Heart right ventricle (tissue), 16 donors: Measurements from ENCODE around the gene CUTA. TPM values are rescaled to one million over a fixed set of nuclear protein-coding genes. Genes with fewer than 3 reads are reported as not detected.

Experiments used
- ATAC-seq, 8 donors: fragments of 200-7000 bp; cut with Tn5 transposase; one replicate each; pipeline ENCODE4 v1.9.1; 2020; ENCODE audit warnings: mild to moderate bottlenecking in 8 of 8, moderate library complexity in 8 of 8, moderate number of reproducible peaks in 1 of 8
- DNase-seq, 2 donors: peaks; one replicate each; pipeline ENCODE4 v3.0.0-alpha.2; 2020
- H3K27ac ChIP-seq, 10 donors: fragments of 200-600 bp; sonication (generic) in 2 of 10; one replicate each; pipeline versions ENCODE4 v1.5.0 to v1.8.0; 2020 to 2022; ENCODE audit warnings: mild to moderate bottlenecking in 3 of 10
- H3K27me3 ChIP-seq, 7 donors: fragments of 200-600 bp; one replicate each; pipeline ENCODE4 v1.8.0; 2021 to 2022; ENCODE audit warnings: mild to moderate bottlenecking in 2 of 7
- H3K36me3 ChIP-seq, 9 donors: fragments of 200-600 bp; sonication (generic) in 1 of 9; one replicate each; pipeline versions ENCODE4 v1.5.0 to v1.8.0; 2020 to 2022; ENCODE audit warnings: mild to moderate bottlenecking in 2 of 9
- H3K4me1 ChIP-seq, 9 donors: fragments of 200-600 bp; sonication (generic) in 1 of 9; one replicate each; pipeline versions ENCODE4 v1.5.0 to v1.8.0; 2020 to 2022; ENCODE audit warnings: mild to moderate bottlenecking in 4 of 9
- H3K4me3 ChIP-seq, 10 donors: fragments of 200-600 bp; sonication (generic) in 2 of 10; one replicate each; pipeline versions ENCODE4 v1.5.0 to v1.8.0; 2020 to 2022; ENCODE audit warnings: mild to moderate bottlenecking in 7 of 10, moderate library complexity in 2 of 10
- H3K9me3 ChIP-seq, 11 donors: fragments of 200-600 bp in 10 of 11; sonication (generic) in 2 of 11; one replicate each; pipeline versions ENCODE4 v1.5.0 to v1.8.0; 2013 to 2022; ENCODE audit warnings: mild to moderate bottlenecking in 2 of 11, control low read depth in 1 of 11, moderate library complexity in 1 of 11
- CTCF ChIP-seq, 9 donors: fragments of 200-600 bp; sonication (generic) in 2 of 9; IDR thresholded peaks; one replicate each; pipeline versions ENCODE4 v1.5.0 to v1.8.0; 2021 to 2022; ENCODE audit warnings: antibody characterized with exemption in 9 of 9, mild to moderate bottlenecking in 5 of 9, moderate library complexity in 1 of 9
- WGBS, 2 donors: extraction: QIAGEN DNeasy Blood & Tissue Kit; methylation state at CpG; one replicate each; pipeline ENCODE4 v1.1.7; 2013; ENCODE audit warnings: inconsistent platforms in 1 of 2; 5-methylcytosine and 5-hydroxymethylcytosine counted together
- intact Hi-C, 10 donors: fragments of 100-400 bp; cut with DNase I; formaldehyde crosslinking; loops; one replicate each; pipeline versions ENCODE4 v1.11.1 to v1.14.2; 2022
- polyA plus RNA-seq, 2 donors: library from polyadenylated mRNA; stranded (reverse); fragments of 200-250 nt; gene quantifications; one replicate each; pipeline ENCODE4 v1.2.3, GENCODE V29; 2013
- total RNA-seq, 10 donors: library from RNA; stranded (reverse); fragmentation: NEBNext Ultra II Directional in 3 of 10; extraction: Animal tissue kit (Norgen Biotek cat#: 25700) in 3 of 10; gene quantifications; one replicate each; pipeline versions ENCODE4 v1.2.1 to v1.2.4, GENCODE V29; 2021 to 2023
- donor health status: Arrhythmogenic right ventricular cardiomyopathy.
- donor health status: ischemic (EF 13 %, LVEDD 7.1; RV severe dilation, severe dysfunction).
- donor health status: healthy with polysubstance abuse.
- donor health status: DM: no; HTN: yes; CAD: no.
- donor health status: DM: no; HTN: no; CAD: no.
- donor health status: ischemic (EF 25% LVEDD 6.9; RV normal size, moderate dysfunction).
- donor health status: ischemic (EF 25% LVEDD 5.7; RV mildly dilated, moderate dysfunction).
- donor health status: healthy.
- donor health status: DM: yes; HTN: yes; CAD: no.
- donor health status: Ischemic cardiomyopathy.
- donor health status: ischemic (EF 35%, LVEDD 5.7; RV mildly dilated, moderate dysfunction).
- donor health status: nonischemic (EF 11% LVEDD 7.7; RV severe dilation, severe dysfunction).
- donor health status: DM: yes; HTN: yes; CAD: no.
- donor health status: PGD.
- donor health status: ischemic (EF 29% LVEDD 5.4; RV normal size, mild dysfunction).
- donor health status: nonischemic (EF 23%, LVEDD 6.1; RV moderate dilation, normal function).

The CUTA gene
- total and polyA plus RNA-seq, 12 donors = 94.7 to 161 (median 114) TPM

- peaks cover 0 to 14% (median 0%) of the 10 kb centered on the region in 9 donors for H3K36me3 ChIP-seq
- ATAC-seq = no peak
- DNase-seq = no peak
- TF ChIP-seq CTCF (IDR thresholded peaks at IDR 0.05) = no peak
- intact Hi-C loops = loop anchor here in 1 of 10 donors (10.0 kb wide), 1 partner anchor 177 kb away; no protein-coding TSS in a partner anchor
- 87 to 94% methylated on average over 1 of the region's 1 CpG for WGBS, 2 donors
- H3K9me3 ChIP-seq = no peaks in the 10 kb centered on the region
- no peak overlapping the region for H3K27ac ChIP-seq
- H3K27me3 ChIP-seq = no peaks in the 10 kb centered on the region
- H3K4me3 ChIP-seq = no peak overlapping the region
- H3K4me1 ChIP-seq = peaks cover 0 to 26% (median 0%) of the 10 kb centered on the region in 9 donors
Measured at GRCh38 chr6:33397541-33397940, 20.4 kb downstream of the CUTA start.

DNA sequence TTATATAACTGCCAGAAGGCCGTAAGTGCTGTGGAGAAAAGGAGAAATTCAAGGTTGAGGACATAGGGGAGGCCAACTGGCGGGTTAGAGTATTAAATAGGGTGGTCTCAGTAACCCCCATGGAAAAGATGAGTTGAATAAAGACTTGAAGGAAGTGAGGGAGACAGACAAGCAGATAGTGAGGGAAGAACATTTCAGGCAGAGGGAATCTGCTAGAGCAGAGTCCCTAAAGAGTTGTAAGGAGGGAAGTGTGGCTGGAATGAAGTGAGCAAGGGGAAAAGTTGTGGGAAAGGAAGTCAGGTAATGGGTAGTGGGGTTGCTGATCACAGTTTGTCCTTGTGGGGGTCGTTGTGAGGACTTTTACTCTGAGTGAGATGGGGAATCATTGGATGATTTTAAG lies 24.9 kb downstream of the CUTA start:
- DNase-seq (no peak), ATAC-seq (no peak)
- intact Hi-C loops = loop anchor here in 2 of 10 donors (5.0 to 10.0 kb wide), 2 partner anchors 34 to 182 kb away; no protein-coding TSS in a partner anchor
- Histone ChIP-seq H3K36me3 (peaks cover 0 to under 1% (median 0%) of the 10 kb centered on the region in 9 donors), H3K4me3 (peak overlapping the region in 1 of 10 donors; percentile 71), H3K27ac (peak overlapping the region in 1 of 10 donors; percentile 93), H3K9me3 (no peaks in the 10 kb centered on the region), H3K27me3 (no peaks in the 10 kb centered on the region), H3K4me1 (peaks cover 6 to 41% (median 9%) of the 10 kb centered on the region in 9 donors)
- TF ChIP-seq CTCF (IDR thresholded peaks at IDR 0.05) = no peak
- 55 to 62% methylated on average over 3 of the region's 3 CpGs for WGBS, 2 donors

DNA sequence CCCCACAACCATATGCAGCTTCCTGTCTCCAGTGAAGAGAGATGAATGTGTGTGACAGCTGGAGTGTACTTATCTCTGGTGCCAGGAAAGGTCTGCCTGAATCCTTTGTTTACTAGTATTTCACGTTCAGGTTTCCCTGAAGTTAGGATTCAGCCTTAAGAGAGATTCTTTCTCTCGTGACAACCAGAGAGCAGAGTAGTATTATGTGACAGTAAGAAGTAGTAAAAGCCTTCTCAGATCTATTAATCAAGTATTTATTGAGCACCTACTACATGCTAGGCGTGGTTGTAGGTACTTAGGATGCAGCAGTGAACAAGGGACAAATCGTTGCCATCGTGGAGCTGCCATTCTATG lies 25.3 kb downstream of the CUTA start:
- Histone ChIP-seq H3K27ac (peak overlapping the region in 1 of 10 donors; percentile 93), H3K36me3 (no peaks in the 10 kb centered on the region), H3K4me3 (peak overlapping the region in 3 of 10 donors; percentile 42 to 76 (median 71)), H3K4me1 (peaks cover 6 to 41% (median 9%) of the 10 kb centered on the region in 9 donors), H3K9me3 (no peaks in the 10 kb centered on the region), H3K27me3 (no peaks in the 10 kb centered on the region)
- DNase-seq (no peak), ATAC-seq (no peak)
- no peak for TF ChIP-seq CTCF (IDR thresholded peaks at IDR 0.05)
- intact Hi-C loops = loop anchor here in 2 of 10 donors (5.0 to 10.0 kb wide), 2 partner anchors 35 to 182 kb away; no protein-coding TSS in a partner anchor
- 45% methylated on average over 5 of the region's 5 CpGs for WGBS, 2 donors

- intact Hi-C loops = loop anchor here in 5 of 10 donors (1.0 to 10.0 kb wide), 8 partner anchors 18 to 183 kb away; partner anchors contain the start of genes PHF1 (in 1 of the 5) and ZBTB9 (in 1 of the 5)
- no peak for TF ChIP-seq CTCF (IDR thresholded peaks at IDR 0.05)
- WGBS, 2 donors = 0% methylated on average over 31 of the region's 31 CpGs
- H3K4me1 ChIP-seq = peaks cover 6 to 41% (median 9%) of the 10 kb centered on the region in 9 donors
- peak overlapping the region in 9 of 10 donors; percentile 42 to 76 (median 59) for H3K4me3 ChIP-seq
- H3K36me3 ChIP-seq = no peaks in the 10 kb centered on the region
- DNase-seq = no peak
- H3K27ac ChIP-seq = peak overlapping the region in 7 of 10 donors; percentile 11 to 93 (median 86)
- no peaks in the 10 kb centered on the region for H3K27me3 ChIP-seq
- ATAC-seq = peak in 1 of 8 donors; percentile 0
- H3K9me3 ChIP-seq = no peaks in the 10 kb centered on the region
Measured at GRCh38 chr6:33391922-33392594, 25.8 kb downstream of the CUTA start.
